ENCODE results near the gene ADI1. TPM values are rescaled to one million over a fixed set of nuclear protein-coding genes. Genes with fewer than 3 reads are reported as not detected.

ADI1 gene
- total and polyA plus RNA-seq, 10 donors = 31.8 to 106 (median 55.4) TPM

- peaks cover 7 to 46% (median 25%) of the 10 kb centered on the region in 6 donors for H3K4me1 ChIP-seq
- intact Hi-C loops (cut with DNase I; ENCODE audit: low total_unique reads) = no loop called here
- H3K4me3 ChIP-seq = no peak overlapping the region
- peak overlapping the region in 3 of 8 donors; percentile 10 to 58 (median 35) for H3K27ac ChIP-seq
- no peak for TF ChIP-seq POLR2AphosphoS5 (IDR thresholded peaks at IDR 0.05)
- TF ChIP-seq POLR2A (IDR thresholded peaks at IDR 0.05) = no peak
- TF ChIP-seq, protein P1, sequence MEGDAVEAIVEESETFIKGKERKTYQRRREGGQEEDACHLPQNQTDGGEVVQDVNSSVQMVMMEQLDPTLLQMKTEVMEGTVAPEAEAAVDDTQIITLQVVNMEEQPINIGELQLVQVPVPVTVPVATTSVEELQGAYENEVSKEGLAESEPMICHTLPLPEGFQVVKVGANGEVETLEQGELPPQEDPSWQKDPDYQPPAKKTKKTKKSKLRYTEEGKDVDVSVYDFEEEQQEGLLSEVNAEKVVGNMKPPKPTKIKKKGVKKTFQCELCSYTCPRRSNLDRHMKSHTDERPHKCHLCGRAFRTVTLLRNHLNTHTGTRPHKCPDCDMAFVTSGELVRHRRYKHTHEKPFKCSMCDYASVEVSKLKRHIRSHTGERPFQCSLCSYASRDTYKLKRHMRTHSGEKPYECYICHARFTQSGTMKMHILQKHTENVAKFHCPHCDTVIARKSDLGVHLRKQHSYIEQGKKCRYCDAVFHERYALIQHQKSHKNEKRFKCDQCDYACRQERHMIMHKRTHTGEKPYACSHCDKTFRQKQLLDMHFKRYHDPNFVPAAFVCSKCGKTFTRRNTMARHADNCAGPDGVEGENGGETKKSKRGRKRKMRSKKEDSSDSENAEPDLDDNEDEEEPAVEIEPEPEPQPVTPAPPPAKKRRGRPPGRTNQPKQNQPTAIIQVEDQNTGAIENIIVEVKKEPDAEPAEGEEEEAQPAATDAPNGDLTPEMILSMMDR (IDR thresholded peaks at IDR 0.05 in 8 of 11, conservative IDR thresholded peaks at IDR 0.05 in 3 of 11) = no peak
- H3K36me3 ChIP-seq = no peaks in the 10 kb centered on the region
- no peaks in the 10 kb centered on the region for H3K9me3 ChIP-seq
- WGBS, 5 donors = 68 to 81% (median 76%) methylated on average over 4 of the region's 4 CpGs
- DNase-seq = no peak
- H3K27me3 ChIP-seq (replicated peaks in 1 of 7) = no peaks in the 10 kb centered on the region
Observed at GRCh38 chr2:3523551-3524041, 4.3 kb upstream of the ADI1 start.

- TF ChIP-seq, protein P1 (IDR thresholded peaks at IDR 0.05 in 8 of 11, conservative IDR thresholded peaks at IDR 0.05 in 3 of 11) = no peak
- no peak for TF ChIP-seq POLR2AphosphoS5 (IDR thresholded peaks at IDR 0.05)
- no peak for TF ChIP-seq POLR2A (IDR thresholded peaks at IDR 0.05)
- H3K27ac ChIP-seq = peak overlapping the region in 3 of 8 donors; percentile 10 to 58 (median 35)
- peaks cover 9 to 50% (median 29%) of the 10 kb centered on the region in 6 donors for H3K4me1 ChIP-seq
- H3K27me3 ChIP-seq (replicated peaks in 1 of 7) = no peaks in the 10 kb centered on the region
- DNase-seq = no peak
- 72 to 90% (median 88%) methylated on average over 13 of the region's 13 CpGs for WGBS, 5 donors
- no peaks in the 10 kb centered on the region for H3K36me3 ChIP-seq
- intact Hi-C loops (cut with DNase I; ENCODE audit: low total_unique reads) = no loop called here
- no peaks in the 10 kb centered on the region for H3K9me3 ChIP-seq
- no peak overlapping the region for H3K4me3 ChIP-seq
Observed at GRCh38 chr2:3522961-3523421, 3.7 kb upstream of the ADI1 start.

- Histone ChIP-seq H3K4me1 (peaks cover 15 to 60% (median 37%) of the 10 kb centered on the region in 6 donors), H3K36me3 (peaks cover 0 to 13% (median 0%) of the 10 kb centered on the region in 6 donors), H3K27ac (peak overlapping the region in 4 of 8 donors; percentile 95 to 100 (median 98)), H3K4me3 (peak overlapping the region in 5 of 8 donors; percentile 73 to 96 (median 78)), H3K9me3 (peaks cover 0 to 5% (median 0%) of the 10 kb centered on the region in 8 donors), H3K27me3 (replicated peaks in 1 of 7) (no peaks in the 10 kb centered on the region)
- 93 to 95% (median 94%) methylated on average over 6 of the region's 6 CpGs for WGBS, 5 donors
- intact Hi-C loops (cut with DNase I; ENCODE audit: low total_unique reads) = no loop called here
- TF ChIP-seq, protein P1 (IDR thresholded peaks at IDR 0.05 in 8 of 11, conservative IDR thresholded peaks at IDR 0.05 in 3 of 11) = no peak
- TF ChIP-seq POLR2A (IDR thresholded peaks at IDR 0.05) (no peak), POLR2AphosphoS5 (IDR thresholded peaks at IDR 0.05) (no peak)
- no peak for DNase-seq
Observed at GRCh38 chr2:3520591-3520990, 1.3 kb upstream of the ADI1 start.

- Histone ChIP-seq H3K9me3 (peaks cover 0 to 17% (median 4%) of the 10 kb centered on the region in 8 donors), H3K27me3 (replicated peaks in 1 of 7) (no peaks in the 10 kb centered on the region), H3K36me3 (peaks cover 0 to 22% (median 3%) of the 10 kb centered on the region in 6 donors), H3K27ac (peak overlapping the region; percentile 93 to 100 (median 98)), H3K4me1 (peaks cover 15 to 55% (median 33%) of the 10 kb centered on the region in 6 donors), H3K4me3 (peak overlapping the region; percentile 73 to 96 (median 78))
- TF ChIP-seq POLR2A (IDR thresholded peaks at IDR 0.05) = peak in 2 of 3 donors; percentile 52 to 85
- TF ChIP-seq, protein P1 (IDR thresholded peaks at IDR 0.05 in 8 of 11, conservative IDR thresholded peaks at IDR 0.05 in 3 of 11) = no peak
- peak; percentile 96 to 97 (median 96) for TF ChIP-seq POLR2AphosphoS5 (IDR thresholded peaks at IDR 0.05)
- intact Hi-C loops (cut with DNase I; ENCODE audit: low total_unique reads) = loop anchor here (5.0 kb wide), 1 partner anchor 39 kb away; the partner anchor contains the start of gene RNASEH1
- peak; percentile 98 for DNase-seq
- WGBS, 5 donors = 0 to 1% (median 0%) methylated on average over 36 to 67 of the region's 67 CpGs
Observed at GRCh38 chr2:3518496-3519254, 656 bp downstream of the ADI1 start.

Measured in spleen (tissue), 11 donors.